Suppressor macrophage treated with lipopolysaccharide for 1 hour (primary cell): ENCODE data around the gene COL13A1.
A peak's percentile ranks its signal among the peaks of the same experiment; 100 is the strongest.

Experiments
- DNase-seq, 3 donors: peaks; one replicate each; pipeline ENCODE4 v3.0.0-alpha.2; 2020 to 2022

COL13A1 gene

DNA sequence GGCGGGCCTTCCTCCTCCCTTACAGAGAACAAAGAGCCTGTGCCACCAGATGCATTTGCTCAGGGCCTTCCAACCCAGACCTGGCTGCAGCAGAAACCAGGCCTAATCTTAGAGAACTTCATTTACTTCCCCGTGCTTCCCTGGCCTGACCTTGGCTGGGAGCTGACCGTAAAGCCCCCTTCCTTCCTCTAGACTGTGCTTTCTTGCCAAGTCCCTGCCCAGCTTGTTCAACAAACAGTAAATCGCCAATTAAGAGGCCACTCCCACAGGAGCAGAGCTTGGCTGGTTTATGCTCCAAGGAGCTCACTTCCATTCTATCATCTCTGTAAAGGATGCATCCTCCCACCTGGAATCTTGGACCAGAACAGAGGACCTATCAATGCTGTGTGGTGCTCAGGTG lies 110.9 kb downstream of the COL13A1 start:
- DNase-seq, result no peak

DNA sequence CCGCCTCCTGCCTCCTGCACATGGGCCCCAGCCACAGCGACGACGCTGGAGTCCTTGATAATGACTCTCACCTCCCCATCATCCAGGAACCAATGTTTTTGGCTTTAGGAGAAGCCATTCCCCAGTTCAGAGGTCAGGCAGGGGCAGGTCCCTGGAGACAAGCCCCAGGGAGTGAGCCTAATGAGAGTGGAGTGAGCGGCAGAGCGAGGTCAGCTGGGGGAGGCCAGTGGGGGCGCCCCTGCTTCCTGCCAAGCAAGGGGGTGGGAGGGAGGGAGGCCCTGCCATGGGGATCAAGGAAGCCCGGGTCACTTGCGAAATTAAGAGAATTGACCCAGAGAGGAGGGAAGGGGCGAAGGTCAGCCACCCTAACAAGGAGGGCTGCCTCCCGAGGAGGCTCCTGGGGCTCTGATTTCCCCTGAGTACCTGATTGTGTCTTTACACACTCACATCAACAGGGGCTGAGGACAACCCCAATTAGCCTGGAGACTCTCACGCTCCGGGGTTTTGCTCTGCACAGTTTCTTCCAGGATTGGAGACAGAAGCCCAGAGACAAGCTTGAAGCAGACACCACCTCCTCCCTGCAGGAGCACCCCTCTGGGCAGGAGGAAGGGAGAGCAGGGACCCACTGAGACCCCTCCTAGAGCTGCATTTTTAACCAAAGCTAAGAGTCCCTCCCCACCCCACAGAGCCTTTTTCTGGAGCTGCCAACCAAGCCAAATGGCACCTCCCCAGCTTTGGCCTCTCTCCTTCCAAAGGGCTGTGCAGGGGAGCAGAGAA lies 112.1 kb downstream of the COL13A1 start:
- DNase-seq, result peak in 1 of 3 donors; percentile 6

DNA sequence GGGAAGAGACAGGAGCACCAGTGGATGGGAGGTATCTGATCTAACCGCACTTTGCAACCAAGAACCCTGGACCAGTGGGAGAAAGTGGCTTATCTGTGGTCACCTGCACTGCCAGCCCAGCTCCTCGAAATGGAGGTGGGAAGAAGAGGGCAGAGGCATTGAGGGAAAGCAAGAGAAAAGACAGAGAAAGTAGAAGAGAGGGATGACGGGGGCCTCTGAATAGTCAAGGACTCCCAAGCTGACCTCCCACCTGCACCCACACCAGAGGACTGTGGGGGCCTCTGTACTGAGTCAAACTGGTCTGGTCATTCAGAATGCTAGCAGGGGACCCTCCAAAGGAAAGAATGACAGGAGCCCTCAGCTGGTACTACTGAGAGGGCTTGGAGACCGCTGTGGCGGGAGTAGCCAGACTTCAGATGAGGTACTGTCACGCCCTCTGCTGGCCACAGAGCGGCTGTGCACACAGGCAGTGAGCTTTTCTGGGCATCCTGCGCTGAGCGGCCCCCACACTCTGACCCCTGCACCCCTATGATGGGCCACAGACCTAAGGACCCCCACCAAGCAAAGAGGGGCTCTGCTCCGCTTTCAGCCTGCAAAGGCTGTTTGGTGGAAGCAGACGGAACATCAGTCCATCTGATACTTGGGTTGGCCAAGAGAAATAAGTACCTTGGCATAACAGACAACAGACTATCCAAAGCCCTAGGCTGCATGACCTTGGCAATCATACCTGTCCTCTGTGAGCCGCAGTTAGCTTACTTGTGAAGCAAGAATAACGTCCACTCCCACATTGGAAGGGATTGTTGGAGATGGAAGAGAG lies 112.9 kb downstream of the COL13A1 start:
- DNase-seq, result peak; percentile 69 to 74 (median 74)

DNA sequence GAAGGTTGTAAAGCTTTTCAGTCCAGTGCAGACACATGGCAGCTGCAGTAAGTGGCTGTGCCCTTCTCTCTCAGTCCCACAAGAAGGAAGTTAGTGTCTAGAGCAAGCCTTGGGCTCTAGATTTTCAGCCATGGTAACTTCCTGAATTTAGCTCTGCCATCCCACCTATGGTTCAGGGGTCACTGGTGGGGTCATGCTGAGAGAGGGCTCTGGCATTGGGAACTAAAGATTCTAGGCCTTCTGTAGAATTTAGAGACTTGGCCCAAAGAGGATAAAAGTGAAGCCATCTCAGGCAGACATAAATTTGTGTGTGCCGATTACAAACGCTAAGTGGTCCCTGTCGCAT lies 113.5 kb downstream of the COL13A1 start:
- DNase-seq, result peak in 1 of 3 donors; percentile 12

DNA sequence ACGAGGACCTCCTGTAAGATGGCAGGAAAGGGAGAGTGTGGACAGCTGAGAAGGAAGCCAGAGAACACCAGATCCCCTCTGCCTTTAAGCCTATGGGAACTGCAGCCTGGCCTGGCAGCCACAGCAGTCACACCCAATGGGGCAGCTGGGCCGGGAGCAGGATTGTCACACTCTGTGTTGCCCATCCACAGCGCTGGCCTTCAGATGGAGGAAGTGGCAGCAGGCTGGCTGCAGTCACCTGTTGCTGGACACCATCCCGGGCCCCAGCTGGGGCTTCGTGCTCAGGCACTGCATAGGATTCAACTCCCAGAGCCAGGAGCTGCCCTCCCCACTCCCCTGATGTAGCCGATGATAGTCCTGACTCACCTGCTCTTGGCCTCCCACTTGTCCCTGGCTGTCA lies 114.4 kb downstream of the COL13A1 start:
- DNase-seq, result no peak

DNA sequence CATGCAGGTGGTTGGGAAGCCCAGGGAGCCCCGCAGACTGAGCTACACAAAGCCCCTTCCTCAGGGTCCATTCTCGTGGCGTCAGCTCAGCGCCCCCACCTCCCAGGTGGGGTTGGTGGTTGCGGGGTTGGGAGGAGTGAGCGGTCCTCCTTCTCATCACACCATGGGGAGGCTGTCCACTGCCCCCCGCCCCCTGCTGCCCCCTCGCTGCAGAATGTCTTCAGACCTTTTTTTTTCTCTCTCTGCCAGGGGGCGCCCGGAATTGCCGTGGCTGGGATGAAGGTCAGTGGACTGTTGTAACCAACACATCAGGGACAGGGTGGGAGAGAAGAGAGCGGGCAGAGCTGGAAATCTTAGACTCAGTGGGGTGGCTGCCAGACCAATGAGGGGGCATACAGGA lies 116.3 kb downstream of the COL13A1 start:
- no peak for DNase-seq

DNA sequence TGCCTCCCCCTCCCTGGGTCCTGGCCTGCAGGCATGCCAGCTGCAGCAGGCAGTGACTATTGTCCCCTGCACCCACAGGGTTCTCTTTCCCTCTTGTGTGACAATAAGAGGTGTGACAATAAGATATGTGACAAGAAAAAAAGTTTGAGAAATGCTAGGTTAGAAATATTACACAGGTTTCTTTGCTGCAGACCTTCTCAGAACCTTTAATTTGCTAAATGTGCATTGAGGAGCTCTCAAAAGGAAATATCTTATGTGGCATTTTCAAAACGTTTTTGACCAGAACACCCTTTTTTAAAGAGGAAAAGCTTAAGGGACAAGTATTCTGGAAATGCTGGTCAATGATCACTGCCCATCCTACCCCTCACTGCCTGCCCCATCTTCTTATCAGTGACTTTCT lies 117.5 kb downstream of the COL13A1 start:
- DNase-seq, result no peak

DNA sequence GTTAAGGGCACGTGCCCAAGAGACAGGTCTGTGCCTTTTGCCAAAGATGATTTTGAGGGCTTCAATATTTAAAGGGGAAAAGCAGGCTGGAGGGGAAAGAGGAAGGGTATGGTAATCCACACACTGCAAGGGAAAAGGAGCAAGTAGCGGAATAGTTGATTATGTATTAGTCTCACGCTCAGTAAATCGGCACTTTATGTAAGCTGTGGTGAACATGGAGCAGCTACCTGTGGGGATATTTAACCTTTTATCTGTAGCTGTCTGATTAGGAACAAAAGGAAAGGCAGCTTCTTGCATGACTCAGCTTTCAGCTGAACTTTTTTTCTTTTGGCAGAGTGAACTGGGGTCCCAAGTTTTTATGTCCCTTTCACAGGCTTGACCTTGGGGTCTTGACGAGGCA lies 123.4 kb downstream of the COL13A1 start:
- DNase-seq, result no peak

DNA sequence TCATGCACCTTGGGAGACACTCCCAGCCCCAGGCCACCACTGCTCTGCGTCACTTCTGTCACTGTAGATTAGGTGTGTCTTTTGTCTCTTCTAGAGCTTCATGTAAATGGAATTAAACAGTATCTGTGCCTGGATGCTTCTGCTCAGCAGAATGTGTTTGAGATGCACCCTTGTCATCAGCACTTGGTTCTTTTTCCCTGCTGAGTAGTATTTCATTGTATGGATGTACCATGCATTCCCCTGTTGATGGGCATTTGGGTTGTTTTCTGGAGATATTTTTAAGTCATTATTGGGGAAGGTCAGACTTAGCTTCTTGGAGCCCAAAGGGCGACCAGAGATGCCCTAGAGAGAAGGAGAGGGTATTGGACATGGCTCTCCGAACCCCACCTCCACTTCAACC lies 126.6 kb downstream of the COL13A1 start:
- no peak for DNase-seq

DNA sequence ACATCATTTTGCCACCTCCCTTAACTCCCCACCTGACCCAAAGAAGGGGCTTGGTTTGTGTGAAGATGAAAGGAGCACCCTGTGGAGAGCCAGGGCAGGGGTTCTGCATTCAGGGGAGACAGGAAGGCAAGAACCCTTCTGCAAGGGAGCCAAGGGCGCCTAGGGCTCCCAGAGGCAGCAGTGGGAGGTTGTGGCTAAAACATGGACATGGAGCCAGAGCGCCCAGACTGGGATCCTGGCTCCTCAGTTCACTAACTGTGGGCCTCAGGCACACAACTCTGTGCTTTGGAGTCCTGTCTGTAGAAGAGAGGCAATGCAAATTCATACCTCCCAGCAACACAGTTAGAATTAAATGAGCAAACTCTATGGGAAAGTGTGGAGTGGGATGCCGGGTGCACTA lies 127.9 kb downstream of the COL13A1 start:
- no peak for DNase-seq

DNA sequence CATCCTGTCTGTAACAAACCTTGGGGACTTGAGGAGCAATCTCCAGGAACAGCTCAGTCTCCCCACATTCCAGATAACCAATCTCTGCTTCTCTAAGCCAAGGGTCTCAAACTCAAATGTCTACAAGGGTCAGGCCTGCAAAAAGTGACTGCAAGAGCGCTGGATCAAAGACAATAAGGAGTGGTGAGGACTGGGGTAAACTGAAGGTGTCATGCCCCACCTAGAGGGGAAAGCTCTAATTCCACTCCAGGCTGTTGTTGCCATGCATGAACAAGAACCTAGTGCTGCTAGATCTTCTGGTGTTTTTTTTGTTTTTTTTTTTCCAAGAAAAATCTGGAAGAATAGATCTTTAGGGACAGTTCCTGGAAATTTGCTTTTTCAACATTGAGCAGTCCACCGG lies 133.1 kb downstream of the COL13A1 start:
- DNase-seq, result no peak

DNA sequence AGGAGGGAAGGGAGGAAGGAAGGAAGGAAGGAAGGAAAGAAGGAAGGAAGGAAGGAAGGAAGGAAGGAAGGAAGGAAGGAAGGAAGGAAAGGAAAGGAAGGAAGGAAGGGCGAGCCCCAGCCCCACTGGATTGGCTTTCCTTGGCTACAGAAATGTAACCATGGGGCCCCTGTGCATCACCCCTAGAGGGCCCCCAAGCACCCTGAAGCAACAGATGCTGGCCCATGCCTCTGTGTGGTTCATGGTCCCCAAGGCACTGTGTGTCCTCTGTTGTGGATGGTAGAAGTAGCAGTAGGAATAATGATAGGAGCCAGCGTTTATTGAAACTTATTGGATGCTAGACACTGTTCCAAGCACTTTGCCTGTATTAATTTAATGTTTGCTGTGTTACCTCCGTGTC lies 134.4 kb downstream of the COL13A1 start:
- DNase-seq, result peak; percentile 70 to 86 (median 76)

DNA sequence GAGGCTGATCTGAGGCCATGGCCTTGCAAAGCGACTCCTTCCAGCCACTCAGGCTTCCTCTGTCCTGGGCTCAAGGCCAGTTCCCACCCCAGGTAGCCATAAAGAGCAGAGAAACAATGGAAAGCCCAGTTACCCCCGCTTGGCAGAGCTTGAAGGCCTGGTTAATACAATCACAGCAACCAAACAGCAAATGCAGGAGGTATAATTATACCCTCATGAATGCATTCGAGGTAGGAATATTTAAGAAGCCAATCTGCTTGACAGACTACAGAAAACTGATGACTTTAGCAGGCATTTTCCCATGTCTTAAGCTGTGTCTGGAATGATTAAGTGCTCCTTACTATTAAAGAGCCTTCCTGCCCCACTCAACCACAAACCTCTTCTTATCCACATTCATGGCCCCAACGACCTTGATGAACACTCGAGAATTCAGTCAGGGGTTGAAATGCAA lies 136.9 kb downstream of the COL13A1 start:
- DNase-seq, result no peak

DNA sequence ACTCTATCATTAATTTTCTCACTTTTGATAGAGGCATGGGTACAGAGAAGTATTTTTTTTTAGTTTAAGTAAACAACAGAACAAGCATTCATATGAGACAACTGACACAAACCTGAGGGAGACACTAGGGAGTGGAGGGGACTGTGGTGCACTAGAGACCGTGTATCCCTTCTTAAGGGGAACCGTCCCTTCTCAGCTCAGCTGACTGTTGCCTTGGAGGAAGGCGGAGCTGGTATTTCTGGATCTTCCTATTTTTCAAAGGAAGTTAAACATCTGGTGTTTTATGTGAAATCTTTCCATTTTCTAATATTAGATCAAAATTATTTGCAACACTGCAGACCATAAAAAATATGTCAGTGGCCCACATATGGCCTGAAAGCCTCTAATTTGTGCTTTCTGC lies 137.4 kb downstream of the COL13A1 start:
- peak; percentile 66 to 71 (median 67) for DNase-seq

DNA sequence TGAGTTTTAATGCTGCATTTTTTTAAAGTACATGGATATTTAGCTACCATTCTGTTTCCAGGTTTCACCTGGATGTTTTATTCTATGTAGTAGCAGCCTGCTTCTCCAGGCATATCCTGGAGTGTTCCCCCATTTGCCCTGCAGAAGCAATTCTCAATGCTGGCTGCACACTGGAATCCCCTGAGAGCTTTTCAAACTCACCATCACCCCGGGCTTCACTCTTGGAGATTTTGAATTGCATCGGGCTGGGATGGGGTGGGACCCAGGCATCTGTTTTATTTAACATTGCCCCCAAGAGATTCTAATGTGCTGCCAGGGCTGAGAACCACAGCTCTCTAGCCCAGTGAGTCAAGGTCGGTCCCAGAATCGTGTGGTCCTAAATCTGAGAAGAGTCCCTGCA lies 137.8 kb downstream of the COL13A1 start:
- no peak for DNase-seq

DNA sequence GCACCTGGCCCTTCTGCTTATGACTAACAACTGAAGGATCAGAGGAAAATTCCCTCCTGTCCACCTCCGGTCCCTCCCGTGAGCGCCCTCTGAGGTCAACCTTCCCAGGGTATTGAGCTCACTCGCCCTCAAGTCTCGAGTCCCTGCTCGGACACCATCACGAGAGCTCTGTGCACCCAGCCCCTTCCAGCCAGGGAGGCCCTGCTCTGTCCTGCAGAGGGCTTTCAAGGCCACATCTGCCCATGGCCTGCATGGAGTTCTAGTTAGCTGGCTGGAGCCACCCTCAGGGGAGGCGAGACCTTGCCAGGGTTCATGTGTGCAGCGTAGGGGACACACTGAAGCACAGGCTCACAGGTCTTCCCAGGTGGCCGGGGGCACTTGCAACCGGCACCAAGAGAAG lies 140.0 kb downstream of the COL13A1 start:
- no peak for DNase-seq

DNA sequence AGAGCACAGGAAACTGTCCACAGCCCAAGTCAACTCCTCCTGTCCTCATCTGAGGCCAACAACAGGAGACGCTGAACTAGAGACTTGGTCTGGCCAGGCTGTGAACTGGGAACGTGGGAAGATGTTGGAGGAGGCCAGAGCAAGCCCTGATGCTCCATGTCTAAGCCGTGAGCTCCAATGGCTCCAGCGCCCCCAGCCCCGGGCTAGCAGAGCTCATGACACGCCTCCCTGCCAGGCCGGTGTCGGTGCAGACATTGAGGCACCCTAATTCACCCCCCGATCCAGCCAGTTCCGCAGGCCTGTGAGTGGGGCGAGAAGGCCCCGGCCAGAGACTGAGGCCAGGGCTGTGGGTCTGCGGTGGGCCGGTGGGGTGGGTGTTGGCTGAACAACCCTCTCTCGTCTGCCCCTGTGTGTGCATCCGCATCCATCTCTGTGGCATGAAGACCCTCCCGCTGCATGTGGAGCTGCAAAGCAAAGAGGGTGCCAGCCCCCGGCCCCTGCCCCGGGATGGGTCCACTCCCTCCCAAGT lies 141.7 kb downstream of the COL13A1 start:
- no peak for DNase-seq

DNA sequence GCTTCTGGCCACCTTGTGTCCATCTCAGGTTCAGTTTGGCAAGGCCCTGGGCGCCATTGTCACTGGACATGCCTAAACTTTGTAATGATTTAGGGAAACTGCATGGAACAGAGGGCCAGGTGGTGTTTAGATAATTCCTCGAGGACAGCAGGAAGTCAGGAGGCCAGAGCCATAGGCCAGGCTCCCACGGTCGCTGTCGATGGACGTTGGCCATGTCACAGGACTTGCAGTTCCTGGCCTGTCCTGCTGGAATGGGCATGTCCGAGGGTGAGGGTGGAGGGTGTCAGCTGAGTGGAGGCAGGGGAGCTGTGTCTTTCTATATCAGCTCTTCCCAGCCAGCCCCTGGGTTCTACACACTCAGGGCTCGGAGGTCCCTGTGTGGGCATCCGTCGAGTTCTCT lies 143.1 kb downstream of the COL13A1 start:
- no peak for DNase-seq

DNA sequence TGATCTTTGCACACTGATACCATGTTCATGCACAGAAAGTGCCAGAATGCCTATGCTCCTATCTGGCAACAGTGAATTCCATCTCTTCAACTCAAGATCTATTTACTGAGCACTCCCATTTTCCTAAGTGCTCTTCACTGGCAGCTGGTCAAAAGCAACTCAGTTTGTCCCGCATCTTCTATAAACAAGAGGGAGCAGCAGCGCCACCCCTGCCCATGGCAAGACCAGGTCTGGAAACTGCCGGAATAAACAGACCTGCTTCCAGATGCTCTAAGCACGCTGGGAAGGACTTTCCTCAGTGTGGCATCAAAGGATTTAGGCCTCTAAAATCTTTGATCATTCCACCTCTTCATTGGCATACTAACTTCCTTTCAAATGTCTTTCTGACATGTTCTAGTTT lies 146.6 kb downstream of the COL13A1 start:
- DNase-seq, result no peak

DNA sequence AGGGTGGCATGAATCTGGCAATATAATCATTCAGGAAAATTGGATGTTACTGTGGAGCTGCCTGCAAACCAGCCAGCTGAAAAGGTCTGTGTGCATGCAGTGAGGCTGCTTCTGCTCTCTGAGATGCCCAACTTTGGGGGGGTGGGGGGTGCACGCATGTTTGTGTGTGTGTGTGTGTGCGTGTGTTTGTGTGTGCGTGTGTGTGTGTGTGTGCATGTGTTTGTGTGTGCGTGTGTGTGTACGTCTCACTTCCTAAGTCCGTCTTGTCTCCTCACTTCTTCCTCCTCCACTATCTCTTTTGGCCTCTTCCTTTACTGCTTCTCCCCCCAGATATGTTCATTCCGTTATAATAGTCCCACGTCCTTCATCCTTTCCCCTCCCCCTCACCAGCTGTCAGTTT lies 148.1 kb downstream of the COL13A1 start:
- DNase-seq, result no peak

DNA sequence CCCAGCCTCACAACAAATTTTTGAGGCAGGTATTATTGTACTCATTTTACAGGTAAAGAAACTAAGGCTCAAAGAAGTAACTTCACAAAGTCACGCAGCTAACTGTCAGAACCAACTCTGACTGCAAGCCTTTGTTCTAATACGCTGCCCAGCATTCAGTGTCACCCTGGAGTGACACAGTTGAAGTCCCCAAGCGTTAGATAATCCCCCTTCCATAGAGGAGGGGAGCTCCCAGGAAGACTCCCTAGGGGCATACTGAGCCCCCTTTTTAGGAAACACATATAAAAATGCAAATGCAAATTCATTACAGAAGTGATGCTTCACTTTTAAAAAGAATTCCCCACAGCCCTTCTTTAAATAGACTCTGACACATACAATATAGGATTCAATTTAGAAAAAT lies 150.0 kb downstream of the COL13A1 start:
- DNase-seq, result peak in 1 of 3 donors; percentile 38

DNA sequence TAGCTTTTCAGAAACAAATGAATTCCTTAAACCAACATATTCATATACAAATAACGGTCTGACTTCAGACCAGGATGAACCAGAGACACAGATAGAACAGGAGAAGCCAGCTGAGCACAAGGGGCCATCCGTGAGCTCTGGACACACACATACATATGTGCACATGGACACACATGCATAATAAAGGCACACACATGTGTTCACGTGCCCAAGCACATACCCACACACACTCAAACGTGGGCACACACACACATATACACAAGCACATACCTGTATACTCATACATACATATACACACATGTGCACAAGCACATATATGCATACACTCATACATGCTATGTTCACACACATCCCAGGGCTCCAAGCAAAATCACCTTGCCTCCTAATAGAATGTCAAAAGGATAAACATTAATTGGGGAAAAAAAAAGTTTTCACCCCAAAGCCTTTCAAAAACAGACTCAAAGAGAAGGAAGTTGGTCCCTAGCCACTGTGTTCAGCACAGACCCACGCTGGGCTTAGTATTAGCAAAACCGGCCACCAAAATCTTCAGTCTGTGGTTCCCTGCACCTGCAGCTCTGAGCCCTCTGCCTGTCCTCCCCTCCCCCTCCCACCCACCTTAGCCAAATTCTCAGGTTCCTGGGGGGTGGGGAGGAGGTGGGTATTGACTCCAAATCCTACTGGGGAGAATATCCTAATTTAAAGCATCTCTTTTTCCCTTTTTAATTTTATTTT lies 150.5 kb downstream of the COL13A1 start:
- DNase-seq, result no peak

DNA sequence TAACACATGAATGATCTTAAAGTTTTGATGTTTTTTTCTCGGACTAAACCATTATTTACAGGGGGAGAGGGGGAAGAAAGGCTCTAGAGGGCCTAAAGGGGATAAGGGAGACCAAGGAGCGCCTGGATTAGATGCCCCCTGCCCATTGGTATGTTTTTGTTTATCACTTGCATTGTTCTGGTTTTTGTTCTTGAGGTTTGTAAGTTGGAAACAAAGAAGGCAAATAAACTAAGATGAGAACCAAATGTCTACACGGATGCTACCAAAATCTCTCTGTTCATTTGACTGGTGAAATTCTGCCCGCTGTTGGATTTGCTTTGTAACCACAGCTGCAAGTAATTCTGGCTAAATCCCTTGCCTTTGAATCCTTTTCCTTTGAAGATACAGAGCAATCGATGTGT lies 151.1 kb downstream of the COL13A1 start:
- no peak for DNase-seq
